ENCODE results near the gene KCNN1. TPM values are rescaled to one million over a fixed set of nuclear protein-coding genes. Genes with fewer than 3 reads are reported as not detected.

KCNN1 gene
- total RNA-seq, 1 donor: not detected

- H3K4me3 ChIP-seq (ENCODE audit: low read depth, low read length): no peak overlapping the region
- TF ChIP-seq, protein P1, sequence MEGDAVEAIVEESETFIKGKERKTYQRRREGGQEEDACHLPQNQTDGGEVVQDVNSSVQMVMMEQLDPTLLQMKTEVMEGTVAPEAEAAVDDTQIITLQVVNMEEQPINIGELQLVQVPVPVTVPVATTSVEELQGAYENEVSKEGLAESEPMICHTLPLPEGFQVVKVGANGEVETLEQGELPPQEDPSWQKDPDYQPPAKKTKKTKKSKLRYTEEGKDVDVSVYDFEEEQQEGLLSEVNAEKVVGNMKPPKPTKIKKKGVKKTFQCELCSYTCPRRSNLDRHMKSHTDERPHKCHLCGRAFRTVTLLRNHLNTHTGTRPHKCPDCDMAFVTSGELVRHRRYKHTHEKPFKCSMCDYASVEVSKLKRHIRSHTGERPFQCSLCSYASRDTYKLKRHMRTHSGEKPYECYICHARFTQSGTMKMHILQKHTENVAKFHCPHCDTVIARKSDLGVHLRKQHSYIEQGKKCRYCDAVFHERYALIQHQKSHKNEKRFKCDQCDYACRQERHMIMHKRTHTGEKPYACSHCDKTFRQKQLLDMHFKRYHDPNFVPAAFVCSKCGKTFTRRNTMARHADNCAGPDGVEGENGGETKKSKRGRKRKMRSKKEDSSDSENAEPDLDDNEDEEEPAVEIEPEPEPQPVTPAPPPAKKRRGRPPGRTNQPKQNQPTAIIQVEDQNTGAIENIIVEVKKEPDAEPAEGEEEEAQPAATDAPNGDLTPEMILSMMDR (IDR thresholded peaks at IDR 0.05; ENCODE audit: insufficient read depth, low read length): peak; percentile 22
- peak; percentile 44 for DNase-seq (ENCODE audit: low read depth)
Measured at GRCh38 chr19:17997969-17998826, 31.3 kb downstream of the KCNN1 start.

GRCh38 chr19:17998827-17999150 is 31.9 kb downstream of the KCNN1 start:
- H3K4me3 ChIP-seq (ENCODE audit: low read depth, low read length): no peak overlapping the region
- TF ChIP-seq, protein P1 (IDR thresholded peaks at IDR 0.05; ENCODE audit: insufficient read depth, low read length): no peak
- no peak for DNase-seq (ENCODE audit: low read depth)

GRCh38 chr19:17999684-18000479 is 33.0 kb downstream of the KCNN1 start:
- TF ChIP-seq, protein P1 (IDR thresholded peaks at IDR 0.05; ENCODE audit: insufficient read depth, low read length): no peak
- DNase-seq (ENCODE audit: low read depth): no peak
- H3K4me3 ChIP-seq (ENCODE audit: low read depth, low read length): no peak overlapping the region

GRCh38 chr19:18000480-18000914 is 33.6 kb downstream of the KCNN1 start:
- TF ChIP-seq, protein P1 (IDR thresholded peaks at IDR 0.05; ENCODE audit: insufficient read depth, low read length): no peak
- peak overlapping the region; percentile 77 for H3K4me3 ChIP-seq (ENCODE audit: low read depth, low read length)
- no peak for DNase-seq (ENCODE audit: low read depth)

GRCh38 chr19:18000915-18001776 is 34.2 kb downstream of the KCNN1 start:
- DNase-seq (ENCODE audit: low read depth): peak; percentile 81
- peak overlapping the region; percentile 77 for H3K4me3 ChIP-seq (ENCODE audit: low read depth, low read length)
- TF ChIP-seq, protein P1 (IDR thresholded peaks at IDR 0.05; ENCODE audit: insufficient read depth, low read length): no peak

DNA sequence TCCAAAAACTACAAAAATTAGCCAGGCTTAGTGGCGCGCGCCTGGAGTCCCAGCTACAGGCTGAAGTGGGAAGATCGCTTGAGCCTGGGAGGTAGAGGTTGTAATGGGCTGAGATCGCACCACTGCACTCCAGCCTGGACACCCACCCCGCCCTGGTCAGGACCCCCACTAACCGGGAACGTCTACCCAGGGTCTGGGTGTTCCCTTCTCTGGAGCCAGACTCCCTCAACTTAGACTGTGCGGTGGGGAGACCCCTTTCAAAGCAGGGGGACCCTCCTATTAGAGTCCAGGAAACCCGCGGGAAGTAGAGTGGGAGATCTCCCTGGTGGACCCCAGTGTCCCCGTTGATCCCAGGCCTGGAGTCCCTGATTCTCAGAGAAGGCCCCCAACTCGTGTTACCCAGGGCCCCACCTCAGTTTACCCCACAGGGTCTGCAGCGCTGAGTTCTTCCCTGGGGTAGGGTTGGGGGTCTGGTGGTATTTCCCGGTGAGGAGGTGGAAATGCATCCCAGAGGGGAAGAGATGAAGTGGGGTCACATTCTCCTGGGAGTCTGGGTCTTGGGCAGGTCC is 35.0 kb downstream of the KCNN1 start:
- peak overlapping the region; percentile 77 for H3K4me3 ChIP-seq (ENCODE audit: low read depth, low read length)
- DNase-seq (ENCODE audit: low read depth): peak; percentile 29
- TF ChIP-seq, protein P1 (IDR thresholded peaks at IDR 0.05; ENCODE audit: insufficient read depth, low read length): no peak

Measured in fibroblast of the aortic adventitia (primary cell).